K562 (cell line): ENCODE data around the gene CALB2. TPM values are rescaled to one million over a fixed set of nuclear protein-coding genes. Genes with fewer than 3 reads are reported as not detected.

Experiments
- ATAC-seq: fragments of 200-7000 bp; cut with Tn5 transposase; 3 replicates; pipeline ENCODE4 v1.9.1; 2020; ENCODE audit warnings: moderate library complexity
- BruUV-seq: library from RNA; stranded (reverse); fragments of 400-500 nt; replicated peaks from 2 replicates; lab custom pipeline; 2021; lab: Mats Ljungman, UMichigan
- CTCF ChIA-PET: fragments of 300-600 bp; formaldehyde crosslinking; extraction: SDS; loops from one replicate; lab custom pipeline; 2021; ENCODE audit warnings: low intra/inter-chr PET ratio; lab: Yijun Ruan, JAX
- POLR2A ChIA-PET: fragments of 300-600, 350-650 bp; sonication (Branson Sonifier 250); formaldehyde crosslinking; extraction: SDS; loops from one replicate; lab custom pipeline; 2021; ENCODE audit warnings: antibody characterized with exemption, inconsistent platforms; lab: Yijun Ruan, JAX
- DNase-seq, 4 experiments: peaks; one replicate each; pipeline versions ENCODE4 v3.0.0 to v3.0.0-alpha.2; 2011 to 2018; ENCODE audit warnings: low spot score in 3 of 4, mixed read lengths in 3 of 4; ENCODE audit errors: extremely low read depth in 1 of 4
- FAIRE-seq: peaks from 2 replicates; lab custom pipeline; 2011; peaks lifted over from hg19 to GRCh38; lab: Jason Lieb, UNC
- H2AFZ ChIP-seq: 2 replicates; pipeline ENCODE4 v1.6.0; 2011; ENCODE audit warnings: low read depth, low read length, control low read depth, inconsistent platforms
- H3K27ac ChIP-seq: fragments of 200-600 bp; 3 replicates; pipeline ENCODE4 v1.8.0; 2011; ENCODE audit warnings: low read depth, mild to moderate bottlenecking, control low read depth, inconsistent platforms, low read length, moderate library complexity, mixed read lengths; ENCODE audit errors: extremely low read depth
- H3K27me3 ChIP-seq, 2 experiments: fragments of 300-600 bp in 1 of 2; 2 replicates in 1 of 2; 3 replicates in 1 of 2; pipeline versions ENCODE4 v1.6.0 to v1.8.0; 2011; ENCODE audit warnings: inconsistent platforms in 2 of 2, low read length in 2 of 2, mild to moderate bottlenecking in 1 of 2, mixed read lengths in 1 of 2, moderate library complexity in 1 of 2; ENCODE audit not compliant: control insufficient read depth in 2 of 2, insufficient read depth in 2 of 2
- H3K36me3 ChIP-seq: fragments of 300-600 bp; 3 replicates; pipeline ENCODE4 v1.8.0; 2011; ENCODE audit warnings: mild to moderate bottlenecking, low read length, inconsistent platforms; ENCODE audit not compliant: control insufficient read depth, insufficient read depth
- H3K4me1 ChIP-seq, 2 experiments: fragments of 200-600 bp in 1 of 2; replicated peaks in 1 of 2; 2 replicates in 1 of 2; 3 replicates in 1 of 2; pipeline versions ENCODE4 v1.5.1 to v1.8.0; 2011; ENCODE audit warnings: inconsistent platforms in 2 of 2, low read length in 2 of 2, mild to moderate bottlenecking in 1 of 2, mixed read lengths in 1 of 2, moderate library complexity in 1 of 2; ENCODE audit not compliant: control insufficient read depth in 2 of 2, insufficient read depth in 2 of 2
- H3K4me2 ChIP-seq: 2 replicates; pipeline ENCODE4 v1.6.1; 2011; ENCODE audit warnings: low read length, control low read depth, inconsistent platforms, mixed read lengths; ENCODE audit not compliant: insufficient read depth
- H3K4me3 ChIP-seq: fragments of 200-600 bp; sonication (generic), shearing (Covaris generic); 2 replicates; pipeline ENCODE4 v1.5.1; 2016; ENCODE audit warnings: control low read depth, inconsistent platforms
- H3K79me2 ChIP-seq: fragments of 200-600 bp; 3 replicates; pipeline ENCODE4 v1.8.0; 2011; ENCODE audit warnings: low read length, inconsistent platforms; ENCODE audit not compliant: control insufficient read depth, insufficient read depth
- H3K9ac ChIP-seq, 2 experiments: 2 replicates each; pipeline versions ENCODE4 v1.6.0 to v1.6.1; 2011; ENCODE audit warnings: low read depth in 2 of 2, low read length in 2 of 2, control low read depth in 1 of 2, inconsistent platforms in 1 of 2, mild to moderate bottlenecking in 1 of 2, mixed read lengths in 1 of 2; ENCODE audit not compliant: insufficient read depth in 1 of 2
- H3K9me1 ChIP-seq: one replicate; pipeline ENCODE4 v1.6.0; 2011; ENCODE audit warnings: inconsistent platforms, mild to moderate bottlenecking, low read length, moderate library complexity; ENCODE audit not compliant: control insufficient read depth, insufficient read depth
- H3K9me3 ChIP-seq: replicated peaks from 2 replicates; pipeline ENCODE4 v1.5.1; 2011; ENCODE audit warnings: low read depth, low read length, inconsistent platforms; ENCODE audit not compliant: control insufficient read depth, insufficient read depth
- H4K20me1 ChIP-seq: replicated peaks from 2 replicates; pipeline ENCODE4 v1.6.1; 2011; ENCODE audit warnings: low read length, inconsistent platforms, mixed read lengths; ENCODE audit not compliant: control insufficient read depth, insufficient read depth
- ARHGAP35 ChIP-seq: fragments of 450-650 bp; IDR thresholded peaks from 2 replicates; pipeline ENCODE4 v1.6.1; 2018; ENCODE audit not compliant: partially characterized antibody
- BCOR ChIP-seq: fragments of 450-650 bp; IDR thresholded peaks from 2 replicates; pipeline ENCODE4 v1.6.1; 2016
- CHD1 ChIP-seq: fragments of 200-600 bp; sonication (generic); IDR thresholded peaks from one replicate; pipeline ENCODE4 v1.6.1; 2012; ENCODE audit warnings: mild to moderate bottlenecking, moderate library complexity, low read length, inconsistent platforms
- CREM ChIP-seq: IDR thresholded peaks from 2 replicates; pipeline ENCODE4 v1.6.1; 2014; ENCODE audit warnings: antibody characterized with exemption, low read depth
- EP400 ChIP-seq: fragments of 450-650 bp; IDR thresholded peaks from 2 replicates; pipeline ENCODE4 v1.6.1; 2017; ENCODE audit warnings: antibody characterized with exemption, mild to moderate bottlenecking, moderate library complexity
- HDGF ChIP-seq: fragments of 450-650 bp; IDR thresholded peaks from 2 replicates; pipeline ENCODE4 v1.6.1; 2016
- MCM7 ChIP-seq, 2 experiments: fragments of 450-650 bp; IDR thresholded peaks; 2 replicates each; pipeline ENCODE4 v1.6.1; 2016 to 2018
- MED1 ChIP-seq: sonication (generic); formaldehyde crosslinking; IDR thresholded peaks from 2 replicates; pipeline ENCODE4 v1.8.1; 2023; ENCODE audit warnings: missing genetic modification reagents, borderline replicate concordance
- POLR2AphosphoS5 ChIP-seq: IDR thresholded peaks from 2 replicates; pipeline ENCODE4 v1.6.1; 2011; ENCODE audit warnings: mild to moderate bottlenecking, low read depth, low read length, moderate library complexity; ENCODE audit not compliant: control insufficient read depth, insufficient read depth
- SP2 ChIP-seq: IDR thresholded peaks from 2 replicates; pipeline ENCODE4 v1.6.1; 2011; ENCODE audit warnings: mild to moderate bottlenecking, low read depth, low read length, moderate library complexity; ENCODE audit not compliant: poor library complexity, severe bottlenecking; ENCODE audit errors: extremely low read depth
- SRSF7 ChIP-seq: fragments of 200-400 bp; formaldehyde crosslinking; optimal IDR thresholded peaks from 2 replicates; pipeline ENCODE3; 2017; ENCODE audit warnings: mild to moderate bottlenecking, low read depth, low read length
- TAF1 ChIP-seq: IDR thresholded peaks from 2 replicates; pipeline ENCODE4 v1.6.1; 2011; ENCODE audit warnings: mild to moderate bottlenecking, low read length, moderate library complexity; ENCODE audit not compliant: insufficient read depth, control insufficient read depth, severe bottlenecking; ENCODE audit errors: extremely low read depth
- ZFP30 ChIP-seq: fragments of 250-450 bp; sonication (Bioruptor Pico); IDR thresholded peaks from 2 replicates; pipeline ENCODE4 v1.8.0; 2022; ENCODE audit warnings: moderate library complexity, mild to moderate bottlenecking, inconsistent platforms, borderline replicate concordance
- ZFP36 ChIP-seq: fragments of 150-350 bp; IDR thresholded peaks from 2 replicates; pipeline ENCODE4 v1.6.1; 2018; ENCODE audit warnings: low read length, low read depth; ENCODE audit not compliant: partially characterized antibody
- ZNF431 ChIP-seq: sonication (generic); formaldehyde crosslinking; IDR thresholded peaks from 2 replicates; pipeline ENCODE4 v1.8.0; 2022; ENCODE audit warnings: mild to moderate bottlenecking, missing genetic modification reagents
- ZNF696 ChIP-seq: fragments of 250-450 bp; sonication (Bioruptor Pico); conservative IDR thresholded peaks from 2 replicates; pipeline ENCODE4 v1.4.0; 2020; ENCODE audit warnings: mild to moderate bottlenecking, moderate library complexity
- ZNF717 ChIP-seq: fragments of 250-450 bp; sonication (Bioruptor Pico); IDR thresholded peaks from 2 replicates; pipeline ENCODE4 v1.5.0; 2021
- WGBS: fragments of 100-300 bp; shearing (Covaris generic); methylation state at CpG from one replicate; pipeline ENCODE4 v1.1.6; 2016; ENCODE audit warnings: low coverage, mixed read lengths; ENCODE audit not compliant: insufficient coverage; ENCODE audit errors: missing lambda C conversion rate; 5-methylcytosine and 5-hydroxymethylcytosine counted together
- in situ Hi-C: fragments of 300-500 bp; cut with MboI; formaldehyde crosslinking; loops from 4 replicates; pipeline ENCODE4 v1.15.0; 2018; ENCODE audit warnings: inconsistent platforms, mixed read lengths
- intact Hi-C: fragments of 100-400 bp; cut with micrococcal nuclease; formaldehyde crosslinking; loops from 2 replicates; pipeline ENCODE4 v1.14.2; 2022
- polyA plus RNA-seq, 8 experiments: library from polyadenylated mRNA; depleted of rRNA in 4 of 8; stranded (reverse) in 5 of 8; unstranded in 3 of 8; fragments of >200 nt; fragmentation: Nextera tagmentation in 2 of 8; fragmentation: Illumina TruSeq in 1 of 8; extraction: Ambion mirVana in 2 of 8; extraction: Trizol in 1 of 8; gene quantifications; 2 replicates each; pipeline versions ENCODE4 v1.2.1 to v1.2.3, GENCODE V29; 2011 to 2014; ENCODE audit warnings: inconsistent platforms in 1 of 8, missing spikeins in 1 of 8
- total RNA-seq, 7 experiments: library from RNA; depleted of rRNA in 6 of 7; stranded (reverse); fragments of >200 nt in 6 of 7; fragmentation: Illumina TruSeq in 2 of 7; extraction: Trizol in 2 of 7; gene quantifications; 2 replicates each; pipeline versions ENCODE4 v1.2.1 to v1.2.3, GENCODE V29; 2011 to 2021; ENCODE audit warnings: low replicate concordance in 1 of 7
- TF ChIP-seq, protein P1 (sequence below): IDR thresholded peaks from 2 replicates; pipeline ENCODE4 v1.6.1; 2012; ENCODE audit warnings: low read depth, low read length, improper control_type of control experiment, borderline replicate concordance

CALB2 gene
- total and polyA plus RNA-seq, 9 of the 15 experiments (the other 6 are each of a cell fraction or from before 2014, with no cell fraction given), result not detected

DNA sequence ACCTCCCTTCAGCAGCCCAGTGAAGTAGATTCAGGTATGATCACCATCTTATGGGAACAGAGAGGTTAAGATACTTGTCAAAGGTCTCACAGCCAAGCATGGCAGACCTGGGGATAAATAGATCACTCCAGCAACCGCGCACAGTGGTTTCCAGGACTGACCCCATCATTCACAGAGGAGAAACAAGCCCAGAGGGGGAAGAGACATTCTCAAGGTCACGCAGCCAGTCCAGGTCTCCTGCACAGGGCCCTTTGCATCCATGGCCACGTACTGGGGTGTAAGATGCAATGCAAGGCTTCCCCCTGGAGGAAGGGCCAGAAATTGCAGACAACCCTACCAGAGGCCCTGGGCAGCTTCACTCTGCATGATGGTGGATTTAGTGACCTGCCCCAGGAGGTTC lies 63.4 kb downstream of the CALB2 start:
- DNase-seq (peak; percentile 62 to 76 (median 72)), ATAC-seq (peak; percentile 88), FAIRE-seq (peak; percentile 85)
- peaks cover 6% of the 10 kb centered on the region; the same call in 1 of the 2 replicates for H4K20me1 ChIP-seq
- H3K4me2 ChIP-seq, result no peak overlapping the region
- no peaks in the 10 kb centered on the region for H3K9me1 ChIP-seq
- in situ Hi-C loops, result loop anchor here (10.0 kb wide), 1 partner anchor 163 kb away; no protein-coding TSS in a partner anchor
- H3K27ac ChIP-seq, result no peak overlapping the region
- intact Hi-C loops, result no loop called here
- H3K9ac ChIP-seq, result no peak overlapping the region
- no peaks in the 10 kb centered on the region for H3K79me2 ChIP-seq
- CTCF ChIA-PET, result interaction anchor here (0.9 kb wide), 1 partner anchor 10 kb away, joined by 4 read pairs; no protein-coding TSS in a partner anchor
- BruUV-seq, result no TSS peak
- H3K4me1 ChIP-seq, result peaks cover 0 to 9% of the 10 kb centered on the region in 2 experiments; a peak in 2 of 5 replicates
- no peak overlapping the region for H2AFZ ChIP-seq
- no peak overlapping the region for H3K4me3 ChIP-seq
- no peaks in the 10 kb centered on the region for H3K36me3 ChIP-seq
- peaks cover 25 to 63% of the 10 kb centered on the region in 2 experiments for H3K27me3 ChIP-seq
- POLR2A ChIA-PET, result interaction anchor here (0.6 to 1.1 kb wide), 2 partner anchors 40 to 58 kb away, joined by 4 read pairs; partner anchors contain the start of gene ZNF23
- H3K9me3 ChIP-seq, result no peaks in the 10 kb centered on the region
- WGBS, result 0% methylated on average over 4 of the region's 4 CpGs
- no peak for TF ChIP-seq EP400
- TF ChIP-seq TAF1, result no peak
- no peak for TF ChIP-seq HDGF
- no peak for TF ChIP-seq ZNF717 (CRISPR knock-in tag)
- no peak for TF ChIP-seq ZFP30 (CRISPR knock-in tag)
- TF ChIP-seq ZFP36, result peak; percentile 51
- TF ChIP-seq ZNF431 (CRISPR knock-in tag), result no peak
- TF ChIP-seq, protein P1, sequence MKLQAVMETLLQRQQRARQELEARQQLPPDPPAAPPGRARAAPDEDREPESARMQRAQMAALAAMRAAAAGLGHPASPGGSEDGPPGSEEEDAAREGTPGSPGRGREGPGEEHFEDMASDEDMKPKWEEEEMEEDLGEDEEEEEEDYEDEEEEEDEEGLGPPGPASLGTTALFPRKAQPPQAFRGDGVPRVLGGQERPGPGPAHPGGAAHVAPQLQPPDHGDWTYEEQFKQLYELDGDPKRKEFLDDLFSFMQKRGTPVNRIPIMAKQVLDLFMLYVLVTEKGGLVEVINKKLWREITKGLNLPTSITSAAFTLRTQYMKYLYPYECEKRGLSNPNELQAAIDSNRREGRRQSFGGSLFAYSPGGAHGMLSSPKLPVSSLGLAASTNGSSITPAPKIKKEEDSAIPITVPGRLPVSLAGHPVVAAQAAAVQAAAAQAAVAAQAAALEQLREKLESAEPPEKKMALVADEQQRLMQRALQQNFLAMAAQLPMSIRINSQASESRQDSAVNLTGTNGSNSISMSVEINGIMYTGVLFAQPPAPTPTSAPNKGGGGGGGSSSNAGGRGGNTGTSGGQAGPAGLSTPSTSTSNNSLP, result no peak
- no peak for TF ChIP-seq POLR2AphosphoS5
- no peak for TF ChIP-seq MCM7 (IDR thresholded peaks at IDR 0.05)
- no peak for TF ChIP-seq CHD1
- TF ChIP-seq ZNF696 (CRISPR knock-in tag), result no peak
- peak; percentile 36; the same call in 1 of the 2 replicates for TF ChIP-seq CREM
- TF ChIP-seq MED1, result no peak
- TF ChIP-seq SRSF7, result no peak
- no peak for TF ChIP-seq SP2
- no peak for TF ChIP-seq ARHGAP35
- TF ChIP-seq BCOR, result peak; percentile 85
